OCI-LY7 (cell line): ENCODE results near the gene CD86. TPM values are rescaled to one million over a fixed set of nuclear protein-coding genes. Genes with fewer than 3 reads are reported as not detected.

Source experiments
- BruUV-seq: library from RNA; stranded (reverse); fragments of 400-500 nt; replicated peaks from 2 replicates; lab custom pipeline; 2021; lab: Mats Ljungman, UMichigan
- CTCF ChIA-PET: fragments of 300-600 bp; sonication (Branson Sonifier 250); formaldehyde crosslinking; loops from one replicate; lab custom pipeline; 2022; ENCODE audit warnings: antibody characterized with exemption; ENCODE audit not compliant: unreplicated experiment; lab: Charles Lee
- POLR2A ChIA-PET: fragments of 300-600 bp; sonication (Branson Sonifier 250); formaldehyde crosslinking; loops from one replicate; lab custom pipeline; 2022; ENCODE audit warnings: antibody characterized with exemption; lab: Charles Lee
- DNase-seq: peaks from one replicate; pipeline ENCODE4 v3.0.0-alpha.2; 2015; ENCODE audit warnings: low spot score
- H2AFZ ChIP-seq: fragments of 200-600 bp; sonication (generic), shearing (Covaris generic); 2 replicates; pipeline ENCODE4 v1.6.1; 2014; ENCODE audit warnings: mild to moderate bottlenecking, antibody characterized with exemption, low read length, moderate library complexity
- H3K27ac ChIP-seq: fragments of 200-600 bp; sonication (generic); 2 replicates; pipeline ENCODE4 v1.5.1; 2014; ENCODE audit warnings: mixed run types, low read depth, mild to moderate bottlenecking, moderate library complexity, low read length, inconsistent platforms; ENCODE audit not compliant: poor library complexity, severe bottlenecking
- H3K36me3 ChIP-seq: fragments of 200-600 bp; sonication (generic); 2 replicates; pipeline ENCODE4 v1.6.1; 2014; ENCODE audit warnings: mild to moderate bottlenecking, antibody characterized with exemption, low read length, moderate library complexity, mixed read lengths; ENCODE audit not compliant: insufficient read depth
- H3K4me1 ChIP-seq: fragments of 200-600 bp; sonication (generic); 2 replicates; pipeline ENCODE4 v1.5.1; 2014; ENCODE audit warnings: mild to moderate bottlenecking, low read length; ENCODE audit not compliant: insufficient read depth, poor library complexity, severe bottlenecking
- H3K4me2 ChIP-seq: fragments of 200-600 bp; sonication (generic); 2 replicates; pipeline ENCODE4 v1.6.1; 2014; ENCODE audit warnings: mild to moderate bottlenecking, low read length
- H3K4me3 ChIP-seq: fragments of 200-600 bp; sonication (generic); 2 replicates; pipeline ENCODE4 v1.5.1; 2014; ENCODE audit warnings: mild to moderate bottlenecking, low read depth, low read length; ENCODE audit not compliant: poor library complexity, severe bottlenecking
- H3K79me2 ChIP-seq: fragments of 200-600 bp; sonication (generic); 2 replicates; pipeline ENCODE4 v1.6.1; 2016; ENCODE audit warnings: low read depth, mild to moderate bottlenecking, low read length, moderate library complexity, mixed read lengths; ENCODE audit not compliant: insufficient read depth
- H3K9me2 ChIP-seq: fragments of 200-600 bp; sonication (generic); 2 replicates; pipeline ENCODE4 v1.6.1; 2016; ENCODE audit warnings: mild to moderate bottlenecking, low read length, mixed read lengths; ENCODE audit not compliant: insufficient read depth
- H3K9me3 ChIP-seq: fragments of 200-600 bp; sonication (generic); 2 replicates; pipeline ENCODE4 v1.6.1; 2014; ENCODE audit warnings: mild to moderate bottlenecking, mixed run types, low read length, mixed read lengths
- H4K20me1 ChIP-seq: fragments of 200-600 bp; sonication (generic); 2 replicates; pipeline ENCODE4 v1.6.1; 2014; ENCODE audit warnings: mild to moderate bottlenecking, antibody characterized with exemption, low read length, moderate library complexity, mixed read lengths; ENCODE audit not compliant: insufficient read depth
- EZH2phosphoT487 ChIP-seq: fragments of 200-600 bp; sonication (generic); IDR thresholded peaks from 2 replicates; pipeline ENCODE4 v1.6.1; 2018; ENCODE audit warnings: low read depth, borderline replicate concordance, mild to moderate bottlenecking, mixed run types, antibody characterized with exemption, low read length, moderate library complexity, mixed read lengths
- intact Hi-C: fragments of 100-400 bp; cut with micrococcal nuclease; formaldehyde crosslinking; loops from one replicate; pipeline ENCODE4 v1.10.0; 2022; ENCODE audit not compliant: unreplicated experiment
- total RNA-seq, 2 experiments: library from RNA; depleted of rRNA in 1 of 2; stranded (reverse); fragments of >200 nt in 1 of 2; shearing (Covaris generic) in 1 of 2; gene quantifications; 2 replicates each; pipeline ENCODE4 v1.2.3, GENCODE V29; 2014 to 2022
- TF ChIP-seq, protein P1 (sequence below): fragments of 200-600 bp; sonication (generic); conservative IDR thresholded peaks from 2 replicates; pipeline ENCODE4 v1.5.1; 2014; ENCODE audit warnings: mild to moderate bottlenecking, antibody characterized with exemption, low read length, moderate library complexity, mixed read lengths

CD86 gene
- total RNA-seq, 2 experiments from 2014 or later, result 13.5 to 18.9 TPM

GRCh38 chr3:122024800-122025199, 30.4 kb upstream of the CD86 start:
- Histone ChIP-seq H3K9me2 (no peaks in the 10 kb centered on the region), H3K27ac (peak overlapping the region; percentile 77), H3K4me1 (peaks cover 67% of the 10 kb centered on the region), H3K4me3 (peak overlapping the region; percentile 51), H3K9me3 (no peaks in the 10 kb centered on the region; the same call in 1 of the 2 replicates), H4K20me1 (no peaks in the 10 kb centered on the region), H3K36me3 (no peaks in the 10 kb centered on the region; the same call in 1 of the 2 replicates), H2AFZ (peak overlapping the region; percentile 89; the same call in 1 of the 2 replicates), H3K4me2 (peak overlapping the region; percentile 87), H3K79me2 (peaks cover 7% of the 10 kb centered on the region; the same call in 1 of the 2 replicates)
- DNase-seq, result no peak
- ChIA-PET POLR2A (interaction anchor here (0.5 to 7.4 kb wide), 25 partner anchors 8 to 216 kb away, joined by 3 to 50 read pairs (median 6); partner anchors contain the start of gene CD86), CTCF (interaction anchor here (0.7 to 1.1 kb wide), 8 partner anchors 11 to 75 kb away, joined by 3 to 6 read pairs (median 3); no protein-coding TSS in a partner anchor)
- BruUV-seq, result no TSS peak
- TF ChIP-seq EZH2phosphoT487, result no peak
- TF ChIP-seq, protein P1, sequence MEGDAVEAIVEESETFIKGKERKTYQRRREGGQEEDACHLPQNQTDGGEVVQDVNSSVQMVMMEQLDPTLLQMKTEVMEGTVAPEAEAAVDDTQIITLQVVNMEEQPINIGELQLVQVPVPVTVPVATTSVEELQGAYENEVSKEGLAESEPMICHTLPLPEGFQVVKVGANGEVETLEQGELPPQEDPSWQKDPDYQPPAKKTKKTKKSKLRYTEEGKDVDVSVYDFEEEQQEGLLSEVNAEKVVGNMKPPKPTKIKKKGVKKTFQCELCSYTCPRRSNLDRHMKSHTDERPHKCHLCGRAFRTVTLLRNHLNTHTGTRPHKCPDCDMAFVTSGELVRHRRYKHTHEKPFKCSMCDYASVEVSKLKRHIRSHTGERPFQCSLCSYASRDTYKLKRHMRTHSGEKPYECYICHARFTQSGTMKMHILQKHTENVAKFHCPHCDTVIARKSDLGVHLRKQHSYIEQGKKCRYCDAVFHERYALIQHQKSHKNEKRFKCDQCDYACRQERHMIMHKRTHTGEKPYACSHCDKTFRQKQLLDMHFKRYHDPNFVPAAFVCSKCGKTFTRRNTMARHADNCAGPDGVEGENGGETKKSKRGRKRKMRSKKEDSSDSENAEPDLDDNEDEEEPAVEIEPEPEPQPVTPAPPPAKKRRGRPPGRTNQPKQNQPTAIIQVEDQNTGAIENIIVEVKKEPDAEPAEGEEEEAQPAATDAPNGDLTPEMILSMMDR, result no peak
- intact Hi-C loops, result no loop called here

DNA sequence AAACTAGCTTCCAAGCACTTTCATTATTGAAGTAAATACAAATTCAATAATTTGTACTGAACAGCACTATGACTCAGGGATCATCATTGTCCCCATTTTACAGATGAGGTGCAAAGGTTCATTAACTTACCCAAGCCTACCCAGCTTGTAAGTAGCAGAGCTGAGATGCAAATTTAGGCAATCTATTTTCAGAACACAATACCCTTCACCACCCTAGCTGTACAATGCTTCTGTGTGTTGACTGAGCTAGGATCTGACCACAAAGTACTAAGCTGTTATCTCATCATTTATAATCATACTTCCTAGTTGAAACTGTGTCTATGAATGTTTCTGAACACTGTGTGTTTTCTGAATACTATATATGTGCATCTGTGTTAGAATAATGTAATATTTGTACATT, 29.9 kb upstream of the CD86 start:
- no peaks in the 10 kb centered on the region; the same call in 1 of the 2 replicates for H3K9me3 ChIP-seq
- intact Hi-C loops, result no loop called here
- no peaks in the 10 kb centered on the region for H3K9me2 ChIP-seq
- no peak for TF ChIP-seq EZH2phosphoT487
- TF ChIP-seq, protein P1, result no peak
- peaks cover 7% of the 10 kb centered on the region; the same call in 1 of the 2 replicates for H3K79me2 ChIP-seq
- H3K36me3 ChIP-seq, result no peaks in the 10 kb centered on the region; the same call in 1 of the 2 replicates
- peak overlapping the region; percentile 51 for H3K4me3 ChIP-seq
- peaks cover 66% of the 10 kb centered on the region for H3K4me1 ChIP-seq
- ChIA-PET POLR2A (interaction anchor here (0.5 to 7.4 kb wide), 25 partner anchors 9 to 217 kb away, joined by 3 to 50 read pairs (median 6); partner anchors contain the start of gene CD86), CTCF (interaction anchor here (0.8 to 1.1 kb wide), 7 partner anchors 12 to 75 kb away, joined by 3 to 6 read pairs (median 3); no protein-coding TSS in a partner anchor)
- no peaks in the 10 kb centered on the region for H4K20me1 ChIP-seq
- H2AFZ ChIP-seq, result peak overlapping the region; percentile 89; the same call in 1 of the 2 replicates
- H3K27ac ChIP-seq, result peak overlapping the region; percentile 77
- BruUV-seq, result no TSS peak
- DNase-seq, result peak; percentile 73
- H3K4me2 ChIP-seq, result peak overlapping the region; percentile 87
